Measurements from ENCODE around the gene CACNA1I.

- TF ChIP-seq POLR2AphosphoS5 (IDR thresholded peaks at IDR 0.05; ENCODE audit: insufficient read depth, low read depth, low read length): no peak
- no peak for TF ChIP-seq POLR2A (IDR thresholded peaks at IDR 0.05; ENCODE audit: low read depth, low read length)
- no peak for TF ChIP-seq CTCF (IDR thresholded peaks at IDR 0.05; ENCODE audit: extremely low read depth in 1 of 2, insufficient read depth in 1 of 2, low read depth in 1 of 2, low read length in 2 of 2)
Observed at GRCh38 chr22:39722501-39722900, 151.9 kb downstream of the CACNA1I start.
